Astrocyte (in vitro differentiated cells and primary cell): ENCODE data around the gene ZFAND2B. TPM values are rescaled to one million over a fixed set of nuclear protein-coding genes. Genes with fewer than 3 reads are reported as not detected.
"Not testable (repeated sequence)": the region's sequence is repeated elsewhere in the genome, so short reads cannot be mapped to it uniquely, and the experiment has no call there.

ENCODE experiments used
- DNase-seq: peaks from one replicate; pipeline ENCODE4 v3.0.0-alpha.2; 2010; ENCODE audit warnings: low read depth
- FAIRE-seq: peaks from 2 replicates; lab custom pipeline; 2011; peaks lifted over from hg19 to GRCh38; lab: Jason Lieb, UNC
- H2AFZ ChIP-seq: 2 replicates; pipeline ENCODE4 v1.6.0; 2012; ENCODE audit warnings: low read depth, low read length, inconsistent platforms
- H3K27ac ChIP-seq: 2 replicates; pipeline ENCODE4 v1.5.1; 2011; ENCODE audit warnings: low read depth, low read length, inconsistent platforms
- H3K27me3 ChIP-seq: 2 replicates; pipeline ENCODE4 v1.6.0; 2011; ENCODE audit warnings: low read length, inconsistent platforms; ENCODE audit not compliant: insufficient read depth
- H3K36me3 ChIP-seq: 2 replicates; pipeline ENCODE4 v1.5.1; 2011; ENCODE audit warnings: low read length, inconsistent platforms; ENCODE audit not compliant: insufficient read depth
- H3K4me1 ChIP-seq: 2 replicates; pipeline ENCODE4 v1.5.1; 2011; ENCODE audit warnings: low read length, inconsistent platforms; ENCODE audit not compliant: insufficient read depth
- H3K4me2 ChIP-seq: 2 replicates; pipeline ENCODE4 v1.6.0; 2012; ENCODE audit warnings: low read length, inconsistent platforms
- H3K4me3 ChIP-seq: 2 replicates; pipeline ENCODE4 v1.5.1; 2011; ENCODE audit warnings: low read depth, mild to moderate bottlenecking, low read length, inconsistent platforms; ENCODE audit not compliant: insufficient read depth
- H3K79me2 ChIP-seq: 2 replicates; pipeline ENCODE4 v1.6.0; 2012; ENCODE audit warnings: mild to moderate bottlenecking, low read length, inconsistent platforms; ENCODE audit not compliant: insufficient read depth
- H3K9ac ChIP-seq: 2 replicates; pipeline ENCODE4 v1.6.0; 2012; ENCODE audit warnings: mild to moderate bottlenecking, low read length, inconsistent platforms
- H3K9me3 ChIP-seq: 2 replicates; pipeline ENCODE4 v1.5.1; 2012; ENCODE audit warnings: low read depth, mild to moderate bottlenecking, low read length, inconsistent platforms; ENCODE audit not compliant: insufficient read depth
- H4K20me1 ChIP-seq: 2 replicates; pipeline ENCODE4 v1.6.0; 2012; ENCODE audit warnings: low read length, inconsistent platforms; ENCODE audit not compliant: insufficient read depth
- H3K27ac Mint-ChIP-seq: one replicate; pipeline ENCODE4 v1.8.0; 2021; ENCODE audit warnings: mild to moderate bottlenecking, mixed read lengths; ENCODE audit not compliant: unreplicated experiment
- H3K27me3 Mint-ChIP-seq: one replicate; pipeline ENCODE4 v1.8.0; 2021; ENCODE audit warnings: low read depth, mixed read lengths; ENCODE audit not compliant: unreplicated experiment
- H3K36me3 Mint-ChIP-seq: one replicate; pipeline ENCODE4 v1.8.0; 2021; ENCODE audit warnings: low read depth, mixed read lengths; ENCODE audit not compliant: unreplicated experiment
- H3K4me1 Mint-ChIP-seq: one replicate; pipeline ENCODE4 v1.8.0; 2021; ENCODE audit warnings: low read depth, mixed read lengths; ENCODE audit not compliant: unreplicated experiment
- H3K4me3 Mint-ChIP-seq: one replicate; pipeline ENCODE4 v1.8.0; 2021; ENCODE audit warnings: mild to moderate bottlenecking, moderate library complexity, mixed read lengths; ENCODE audit not compliant: unreplicated experiment
- H3K9me3 Mint-ChIP-seq: one replicate; pipeline ENCODE4 v1.8.0; 2021; ENCODE audit warnings: mild to moderate bottlenecking, mixed read lengths; ENCODE audit not compliant: unreplicated experiment
- EZH2 ChIP-seq: IDR thresholded peaks from 2 replicates; pipeline ENCODE4 v1.6.1; 2012; ENCODE audit warnings: mild to moderate bottlenecking, low read length, inconsistent platforms; ENCODE audit not compliant: insufficient read depth
- total RNA-seq: library from RNA; stranded (reverse); gene quantifications from 2 replicates; pipeline ENCODE4 v1.2.1, GENCODE V29; 2021
- TF ChIP-seq, protein P1 (sequence below): IDR thresholded peaks from 2 replicates; pipeline ENCODE4 v1.5.1; 2011; ENCODE audit warnings: low read depth, mild to moderate bottlenecking, inconsistent platforms, low read length, moderate library complexity; ENCODE audit not compliant: insufficient read depth

Gene ZFAND2B
- total RNA-seq, 1 donor from 2014 or later, result 24.0 TPM

DNA sequence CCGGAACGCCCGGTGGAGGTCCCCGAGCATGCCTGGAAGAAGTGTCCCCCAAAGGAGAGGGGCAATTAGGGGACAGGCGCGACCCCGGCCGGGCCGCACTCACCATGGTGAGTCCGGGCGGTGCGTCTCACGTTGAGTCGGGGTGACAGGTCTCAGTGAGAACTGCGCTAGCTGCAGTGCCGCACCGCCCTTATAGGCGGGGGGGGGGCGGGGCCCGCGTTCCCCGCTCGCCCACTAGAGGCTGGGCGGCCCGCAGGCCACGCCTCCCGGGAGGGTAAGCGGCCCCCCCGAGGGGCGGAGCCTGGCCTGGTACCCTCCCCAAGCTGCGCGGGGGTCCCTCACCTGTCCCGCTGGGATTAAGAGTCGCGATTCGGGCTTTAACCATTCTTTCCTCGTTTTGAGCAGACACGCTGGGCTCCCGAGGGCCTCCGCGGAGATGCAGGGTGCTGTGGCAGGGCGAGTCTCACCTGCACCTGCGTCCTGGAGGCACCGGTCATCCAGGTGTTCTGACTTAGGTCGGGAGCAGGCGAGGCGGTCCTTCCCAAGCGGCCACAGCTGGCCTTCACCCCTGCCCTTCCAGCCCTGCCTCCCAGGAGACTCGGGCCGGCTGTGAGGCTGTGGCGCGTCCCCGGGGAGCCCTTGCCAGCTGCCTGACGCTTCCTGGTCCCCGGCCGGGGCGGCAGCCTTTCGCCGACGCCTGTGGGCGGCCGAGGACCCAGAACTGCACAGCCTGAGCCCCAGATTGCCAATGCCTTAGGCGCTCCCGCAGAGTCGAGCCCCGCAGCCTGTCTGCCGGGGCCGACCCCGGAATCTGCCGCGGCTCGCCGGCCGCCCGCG is 47.4 kb downstream of the ZFAND2B start, which contains the start of gene TUBA4A:
TUBA4A (minus strand) TSS at position 166 of the 837 bp plus-strand sequence; CDS start at position 106, 60 bp downstream.
- TF ChIP-seq, protein P1, sequence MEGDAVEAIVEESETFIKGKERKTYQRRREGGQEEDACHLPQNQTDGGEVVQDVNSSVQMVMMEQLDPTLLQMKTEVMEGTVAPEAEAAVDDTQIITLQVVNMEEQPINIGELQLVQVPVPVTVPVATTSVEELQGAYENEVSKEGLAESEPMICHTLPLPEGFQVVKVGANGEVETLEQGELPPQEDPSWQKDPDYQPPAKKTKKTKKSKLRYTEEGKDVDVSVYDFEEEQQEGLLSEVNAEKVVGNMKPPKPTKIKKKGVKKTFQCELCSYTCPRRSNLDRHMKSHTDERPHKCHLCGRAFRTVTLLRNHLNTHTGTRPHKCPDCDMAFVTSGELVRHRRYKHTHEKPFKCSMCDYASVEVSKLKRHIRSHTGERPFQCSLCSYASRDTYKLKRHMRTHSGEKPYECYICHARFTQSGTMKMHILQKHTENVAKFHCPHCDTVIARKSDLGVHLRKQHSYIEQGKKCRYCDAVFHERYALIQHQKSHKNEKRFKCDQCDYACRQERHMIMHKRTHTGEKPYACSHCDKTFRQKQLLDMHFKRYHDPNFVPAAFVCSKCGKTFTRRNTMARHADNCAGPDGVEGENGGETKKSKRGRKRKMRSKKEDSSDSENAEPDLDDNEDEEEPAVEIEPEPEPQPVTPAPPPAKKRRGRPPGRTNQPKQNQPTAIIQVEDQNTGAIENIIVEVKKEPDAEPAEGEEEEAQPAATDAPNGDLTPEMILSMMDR, result no peak
- peak; percentile 80 for TF ChIP-seq EZH2
- Histone ChIP-seq H3K4me3 (peak within 1 kb of the TSS; percentile 47), H3K9ac (peak within 1 kb of the TSS; percentile 60), H3K9me3 (no peaks in the 10 kb centered on the region), H3K27me3 (peaks cover 24% of the 10 kb centered on the region), H3K36me3 (no peaks in the 10 kb centered on the region), H3K27ac (no peak within 1 kb of the TSS), H3K4me1 (peaks cover 45% of the 10 kb centered on the region), H2AFZ (peak within 1 kb of the TSS; percentile 72), H3K4me2 (peak within 1 kb of the TSS; percentile 94), H4K20me1 (peaks cover 4% of the 10 kb centered on the region), H3K79me2 (no peaks in the 10 kb centered on the region)
- H3K27ac Mint-ChIP-seq, result peak within 1 kb of the TSS; percentile 74
- H3K4me1 Mint-ChIP-seq, result peaks cover 30% of the 10 kb centered on the region
- H3K27me3 Mint-ChIP-seq, result peaks cover 21% of the 10 kb centered on the region
- FAIRE-seq, result no peak
- no peaks in the 10 kb centered on the region for H3K9me3 Mint-ChIP-seq
- peak within 1 kb of the TSS; percentile 82 for H3K4me3 Mint-ChIP-seq
- DNase-seq, result peak; percentile 18
- peaks cover 3% of the 10 kb centered on the region for H3K36me3 Mint-ChIP-seq

DNA sequence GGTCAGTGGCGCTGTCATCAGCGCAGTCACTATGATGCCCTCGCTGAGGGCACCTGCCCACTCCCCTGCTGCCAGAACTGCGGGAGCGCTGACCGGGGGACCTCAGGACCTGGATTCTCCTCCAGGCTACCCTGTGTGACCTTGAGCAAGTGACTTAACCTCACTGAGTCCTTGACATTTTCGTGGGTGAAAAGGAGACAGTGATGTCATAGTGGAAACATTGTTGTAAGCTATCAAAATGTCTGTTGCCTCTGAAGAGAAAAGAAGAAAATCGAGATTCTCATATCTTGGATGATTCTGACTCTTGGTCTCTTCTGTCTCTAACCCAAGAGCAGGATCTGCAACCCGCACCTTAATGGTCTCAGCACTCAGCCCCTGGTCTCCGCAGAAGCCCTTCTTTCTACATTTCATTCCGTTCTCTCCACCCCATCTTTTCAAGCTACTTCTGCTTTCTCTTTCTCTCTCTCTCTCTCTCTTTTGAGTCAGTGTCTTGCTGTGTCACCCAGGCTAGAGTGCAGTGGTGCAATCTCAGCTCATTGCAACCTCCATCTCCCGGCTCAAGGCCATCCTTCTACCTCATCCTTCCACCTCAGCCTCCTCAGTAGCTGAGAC is 48.1 kb downstream of the ZFAND2B start:
- peaks cover 3% of the 10 kb centered on the region for H4K20me1 ChIP-seq
- peak overlapping the region; percentile 49 for H3K9ac ChIP-seq
- no peak for DNase-seq
- H3K79me2 ChIP-seq, result no peaks in the 10 kb centered on the region
- H3K4me2 ChIP-seq, result peak overlapping the region; percentile 94
- H3K36me3 Mint-ChIP-seq, result peaks cover 3% of the 10 kb centered on the region
- H3K27me3 ChIP-seq, result peaks cover 29% of the 10 kb centered on the region
- peak overlapping the region; percentile 70 for H2AFZ ChIP-seq
- no peak for TF ChIP-seq EZH2
- TF ChIP-seq, protein P1, result no peak
- H3K27me3 Mint-ChIP-seq, result peaks cover 22% of the 10 kb centered on the region
- no peak overlapping the region for H3K27ac ChIP-seq
- H3K4me3 Mint-ChIP-seq, result peak overlapping the region; percentile 37
- peaks cover 38% of the 10 kb centered on the region for H3K4me1 ChIP-seq
- no peaks in the 10 kb centered on the region for H3K9me3 Mint-ChIP-seq
- H3K4me1 Mint-ChIP-seq, result peaks cover 22% of the 10 kb centered on the region
- no peaks in the 10 kb centered on the region for H3K9me3 ChIP-seq
- no peaks in the 10 kb centered on the region for H3K36me3 ChIP-seq
- H3K4me3 ChIP-seq, result peak overlapping the region; percentile 47
- peak overlapping the region; percentile 74 for H3K27ac Mint-ChIP-seq
- FAIRE-seq, result no peak

DNA sequence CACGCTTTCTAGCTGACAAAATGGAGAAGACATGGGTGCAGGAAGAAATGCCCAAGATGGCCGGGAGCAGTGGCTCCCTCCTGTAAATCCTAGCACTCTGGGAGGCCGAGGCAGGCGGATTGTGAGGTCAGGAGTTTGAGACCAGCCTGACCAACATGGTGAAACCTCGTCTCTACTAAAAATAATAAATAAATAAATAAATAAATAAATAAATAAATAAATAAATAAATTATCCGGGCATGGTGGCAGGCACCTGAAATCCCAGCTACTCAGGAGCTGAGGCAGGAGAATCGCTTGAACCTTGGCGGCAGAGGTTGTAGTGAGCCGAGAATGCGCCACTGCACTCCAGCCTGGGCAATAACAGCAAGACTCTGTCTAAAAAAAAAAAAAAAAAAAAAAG is 52.4 kb downstream of the ZFAND2B start:
- not testable (repeated sequence) for H4K20me1 ChIP-seq, H3K4me1 ChIP-seq, H3K4me2 ChIP-seq, H3K9me3 Mint-ChIP-seq, DNase-seq, H3K36me3 ChIP-seq, H3K9me3 ChIP-seq, H3K36me3 Mint-ChIP-seq, H3K4me3 ChIP-seq, H3K27ac Mint-ChIP-seq, H3K4me1 Mint-ChIP-seq, H2AFZ ChIP-seq, H3K79me2 ChIP-seq, H3K27ac ChIP-seq, H3K9ac ChIP-seq, H3K4me3 Mint-ChIP-seq, FAIRE-seq
- peaks cover 31% of the 10 kb centered on the region for H3K27me3 Mint-ChIP-seq
- H3K27me3 ChIP-seq, result peaks cover 44% of the 10 kb centered on the region

Other genes with a start within 250 kb of the ZFAND2B start
- gene CDK5R2, start 247.1 kb upstream of the ZFAND2B start, total RNA-seq, result 0.75 and 1.1 TPM in 2 replicates
- not detected in 2 replicates for gene FEV, start 221.6 kb upstream of the ZFAND2B start, total RNA-seq
- gene CRYBA2, start 213.4 kb upstream of the ZFAND2B start, total RNA-seq, result not detected in 2 replicates
- 0.22 and 0.27 TPM in 2 replicates for gene CFAP65, start 165.3 kb upstream of the ZFAND2B start, total RNA-seq
- gene IHH, start 145.9 kb upstream of the ZFAND2B start, total RNA-seq, result not detected in 2 replicates
- 10.8 and 11.4 TPM in 2 replicates for gene NHEJ1, start 46.0 kb upstream of the ZFAND2B start, total RNA-seq
- gene SLC23A3, start 36.8 kb upstream of the ZFAND2B start, total RNA-seq, result 1.2 and 1.5 TPM in 2 replicates
- gene CNPPD1, start 29.9 kb upstream of the ZFAND2B start, total RNA-seq, result 26.6 and 28.1 TPM in 2 replicates
- gene RETREG2, start 28.5 kb upstream of the ZFAND2B start, total RNA-seq, result 54.8 and 55.2 TPM in 2 replicates
- gene ABCB6, start 12.2 kb downstream of the ZFAND2B start, total RNA-seq, result 12.5 and 13.2 TPM in 2 replicates
- 48.8 and 57.0 TPM in 2 replicates for gene ATG9A, start 22.9 kb downstream of the ZFAND2B start, total RNA-seq
- gene ANKZF1, start 23.0 kb downstream of the ZFAND2B start, total RNA-seq, result 41.6 and 43.8 TPM in 2 replicates
- gene GLB1L, start 38.7 kb downstream of the ZFAND2B start, total RNA-seq, result 2.7 and 4.6 TPM in 2 replicates
- 19.1 and 20.6 TPM in 2 replicates for gene STK16, start 38.7 kb downstream of the ZFAND2B start, total RNA-seq
- gene TUBA4B, start 46.5 kb downstream of the ZFAND2B start, total RNA-seq, result not detected in 2 replicates
- 18.0 and 19.7 TPM in 2 replicates for gene TUBA4A, start 47.1 kb downstream of the ZFAND2B start, total RNA-seq
- gene DNAJB2, start 72.6 kb downstream of the ZFAND2B start, total RNA-seq, result 49.7 and 53.9 TPM in 2 replicates
- gene PTPRN, start 102.6 kb downstream of the ZFAND2B start, total RNA-seq, result 76.6 and 88.2 TPM in 2 replicates
- not detected in 2 replicates for gene RESP18, start 126.0 kb downstream of the ZFAND2B start, total RNA-seq
- 44.8 and 53.9 TPM in 2 replicates for gene DNPEP, start 181.1 kb downstream of the ZFAND2B start, total RNA-seq
- 5.2 and 5.4 TPM in 2 replicates for gene DES, start 211.6 kb downstream of the ZFAND2B start, total RNA-seq
- gene SPEG, start 228.1 kb downstream of the ZFAND2B start, total RNA-seq, result 71.2 and 76.1 TPM in 2 replicates